GM18511 (cell line): ENCODE data around the gene ADD3.

Source experiments
- ATAC-seq: cut with Tn5 transposase; IDR thresholded peaks from one replicate; pipeline ENCODE4 v1.9.1; 2021; ENCODE audit warnings: mild to moderate bottlenecking, moderate library complexity; ENCODE audit not compliant: unreplicated experiment

The ADD3 gene

DNA sequence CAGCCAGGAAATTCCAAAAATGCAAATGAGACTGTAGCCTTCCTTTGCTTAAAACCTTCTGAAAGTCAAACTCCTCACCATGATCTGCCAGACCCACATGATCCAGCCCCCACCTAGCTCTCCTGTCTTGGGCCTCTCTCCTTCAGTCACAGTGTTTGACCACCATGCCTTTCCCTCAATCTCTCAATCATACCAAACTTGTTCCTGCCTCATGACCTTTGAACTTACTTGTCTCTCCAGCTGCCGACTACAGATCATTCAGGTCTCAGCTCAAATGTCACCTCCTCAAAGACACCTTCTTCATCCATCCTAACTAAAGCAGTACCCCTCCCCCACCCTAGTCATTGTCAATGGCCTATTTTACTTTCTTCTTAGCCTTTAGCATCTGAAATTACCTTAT lies 9.3 kb upstream of the ADD3 start:
- ATAC-seq: no peak

DNA sequence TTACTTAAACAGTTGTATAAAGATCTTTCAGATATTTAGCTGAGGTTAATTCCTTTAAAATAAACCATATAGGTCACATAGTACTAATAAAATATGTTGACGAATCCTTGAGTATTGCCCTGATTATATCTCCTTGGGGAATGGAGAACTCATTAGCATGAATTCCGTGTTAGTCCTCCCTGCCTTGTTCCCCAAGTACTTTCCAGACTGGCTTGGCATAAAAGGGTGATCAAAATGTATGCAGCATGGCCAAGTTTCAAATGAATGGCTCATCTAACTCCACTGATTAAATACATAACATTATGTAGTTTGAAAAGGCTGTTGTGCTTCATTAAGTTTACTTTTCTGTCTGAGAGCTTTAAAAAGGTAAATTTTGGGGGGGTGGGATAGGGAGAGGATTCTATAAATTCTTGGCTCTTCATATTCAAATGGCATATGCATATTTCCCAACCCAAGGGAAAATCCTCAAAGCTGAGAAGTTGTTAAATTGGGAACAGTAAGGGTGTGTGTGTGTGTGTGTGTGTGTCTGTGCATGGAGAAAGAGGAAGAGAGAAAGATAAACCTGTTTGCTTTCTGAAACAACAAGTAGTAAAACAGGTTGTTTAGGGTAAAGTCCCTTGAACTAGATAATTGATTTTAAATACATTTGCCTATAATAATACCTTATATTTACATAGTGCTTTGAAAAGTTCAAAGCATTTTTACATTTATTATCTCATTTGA lies 4.8 kb upstream of the ADD3 start:
- no peak for ATAC-seq

DNA sequence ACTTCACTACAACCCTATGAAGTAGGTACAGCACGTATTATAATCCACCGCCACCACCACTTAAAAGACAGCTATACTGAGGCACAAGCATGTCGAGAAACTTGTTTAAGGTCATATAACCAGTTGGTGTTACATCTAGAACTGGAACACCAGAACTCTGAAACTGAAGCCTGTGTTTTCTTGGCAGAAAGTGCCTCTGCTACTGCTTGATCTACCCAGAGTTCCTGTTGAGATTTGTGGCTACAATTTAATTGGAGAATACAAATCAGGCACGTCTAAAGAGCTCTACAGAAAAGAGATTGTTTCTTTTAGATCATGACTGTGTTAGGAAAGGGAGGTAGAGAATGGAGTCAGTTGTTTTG lies 4.3 kb upstream of the ADD3 start:
- no peak for ATAC-seq

DNA sequence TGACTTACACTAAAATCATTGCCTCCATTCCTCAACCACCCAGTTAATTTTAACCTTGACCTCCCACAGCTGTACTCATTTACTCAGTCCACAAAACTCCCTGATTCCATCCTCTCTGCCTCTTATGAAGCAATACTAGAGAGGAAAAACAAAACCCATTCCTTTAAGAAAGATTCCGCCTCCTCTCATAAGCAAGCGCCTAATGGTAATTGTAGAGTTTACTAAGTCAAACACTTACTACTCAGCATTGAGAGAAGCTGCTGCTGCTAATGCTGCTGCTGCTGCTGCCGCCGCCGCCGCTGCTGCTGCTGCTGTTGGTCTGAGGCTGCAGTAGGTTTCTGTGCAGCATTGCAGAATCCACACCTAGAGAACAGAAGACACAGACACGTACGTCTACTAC lies 2.1 kb upstream of the ADD3 start:
- no peak for ATAC-seq

DNA sequence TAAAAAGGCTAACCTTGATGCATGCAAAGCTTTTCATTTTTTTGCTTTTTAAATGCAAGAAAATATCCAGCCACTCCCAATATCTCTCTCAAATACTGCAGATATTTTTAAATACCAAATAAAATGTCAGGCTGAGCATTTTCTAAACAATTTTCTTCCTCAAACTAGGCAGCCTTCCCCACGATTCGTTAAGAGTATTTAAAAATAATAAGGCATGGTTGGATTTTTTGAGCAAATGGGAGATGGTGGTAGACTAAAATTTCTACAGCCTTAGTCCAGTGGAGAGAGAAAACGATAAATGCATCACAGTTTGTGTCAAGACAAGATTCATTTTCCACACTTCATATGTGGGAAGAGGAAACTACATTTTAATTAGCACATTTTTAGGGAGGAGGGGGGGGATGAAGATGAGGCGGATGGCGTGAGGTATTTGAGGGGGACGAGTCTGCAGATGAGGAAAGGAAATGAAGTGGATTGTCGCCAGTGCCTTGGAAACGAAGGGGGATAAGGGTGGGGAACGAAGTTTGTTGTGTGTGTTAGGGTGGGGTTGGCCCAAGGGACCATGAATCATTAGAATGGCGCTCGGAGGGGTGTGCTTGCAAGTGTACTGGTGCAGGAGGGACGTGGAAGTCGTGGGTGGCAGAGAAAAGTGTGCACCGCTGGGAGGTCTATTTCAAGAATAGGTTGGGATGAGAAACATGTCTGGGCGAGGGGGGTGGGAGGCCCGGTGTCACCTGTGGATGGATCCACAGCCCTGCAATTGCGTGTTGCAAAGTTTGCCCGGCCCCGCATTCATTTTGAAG lies 1.2 kb upstream of the ADD3 start:
- ATAC-seq: no peak

DNA sequence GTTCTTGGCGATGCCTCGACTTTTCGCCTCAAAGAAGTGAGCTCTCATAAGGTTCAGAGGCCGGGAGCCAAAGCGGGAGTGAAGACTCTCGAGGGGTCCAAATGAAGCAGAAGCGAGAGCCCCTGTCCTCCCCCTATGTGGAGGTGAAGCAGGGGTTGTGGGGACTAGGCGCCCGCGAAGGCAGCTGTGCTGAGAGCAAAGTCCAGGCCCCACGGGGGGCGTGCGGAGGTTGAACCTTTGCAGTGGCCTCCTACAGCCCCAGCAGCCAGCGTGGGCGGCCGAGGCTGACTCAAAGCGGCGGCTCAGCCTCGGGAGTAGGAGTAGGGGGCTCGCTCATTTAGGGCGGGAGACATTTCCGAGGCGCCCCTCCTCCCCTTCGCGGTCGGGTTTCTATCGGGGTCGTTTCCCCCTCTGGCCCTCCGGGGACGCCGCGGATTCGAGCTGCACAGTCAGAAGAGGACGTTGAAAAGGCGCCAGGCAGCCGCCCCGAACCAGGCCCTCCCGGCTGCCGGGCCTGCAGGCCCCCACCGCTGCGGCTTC lies 553 bp upstream of the ADD3 start:
- peak; percentile 47 for ATAC-seq

DNA sequence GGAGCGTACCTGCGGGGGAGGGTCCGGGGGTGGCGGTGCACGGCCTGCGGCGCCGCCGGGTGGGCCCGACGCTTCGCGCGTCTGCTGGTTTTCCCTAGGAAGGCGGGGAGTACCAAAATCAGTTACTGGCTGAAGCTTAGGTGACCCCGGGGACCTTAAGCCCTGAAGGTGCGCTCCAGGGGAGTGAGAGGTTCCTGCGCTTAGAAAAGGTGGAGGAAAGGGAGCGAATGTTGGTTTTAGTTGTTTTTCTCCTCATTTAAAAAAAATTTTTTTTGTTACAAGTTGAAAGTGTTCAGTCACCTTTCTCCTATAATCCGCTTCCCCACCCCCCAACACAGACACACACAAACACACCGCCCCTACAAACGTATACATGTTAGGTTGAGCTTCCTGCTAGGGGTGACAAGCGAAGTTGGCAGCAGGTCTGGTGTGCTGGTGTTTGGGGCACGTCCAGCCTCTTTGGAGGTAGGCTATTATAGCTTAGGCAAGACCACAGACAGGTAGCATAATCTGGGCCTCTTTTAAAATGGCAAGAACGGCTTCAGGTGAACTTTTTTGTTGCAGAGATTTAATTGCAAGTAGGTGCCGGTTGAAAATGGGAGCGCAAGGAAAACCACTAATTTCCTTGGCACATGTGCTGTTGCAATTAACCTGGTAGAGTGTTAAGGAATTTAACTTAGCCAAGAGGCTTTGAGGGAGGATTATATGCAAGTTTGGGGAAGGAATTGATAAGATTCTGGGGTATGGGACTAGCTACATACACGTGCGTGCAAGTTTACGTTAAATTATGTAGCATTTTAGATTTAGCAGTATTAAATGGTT lies 945 bp downstream of the ADD3 start:
- peak; percentile 23 for ATAC-seq

DNA sequence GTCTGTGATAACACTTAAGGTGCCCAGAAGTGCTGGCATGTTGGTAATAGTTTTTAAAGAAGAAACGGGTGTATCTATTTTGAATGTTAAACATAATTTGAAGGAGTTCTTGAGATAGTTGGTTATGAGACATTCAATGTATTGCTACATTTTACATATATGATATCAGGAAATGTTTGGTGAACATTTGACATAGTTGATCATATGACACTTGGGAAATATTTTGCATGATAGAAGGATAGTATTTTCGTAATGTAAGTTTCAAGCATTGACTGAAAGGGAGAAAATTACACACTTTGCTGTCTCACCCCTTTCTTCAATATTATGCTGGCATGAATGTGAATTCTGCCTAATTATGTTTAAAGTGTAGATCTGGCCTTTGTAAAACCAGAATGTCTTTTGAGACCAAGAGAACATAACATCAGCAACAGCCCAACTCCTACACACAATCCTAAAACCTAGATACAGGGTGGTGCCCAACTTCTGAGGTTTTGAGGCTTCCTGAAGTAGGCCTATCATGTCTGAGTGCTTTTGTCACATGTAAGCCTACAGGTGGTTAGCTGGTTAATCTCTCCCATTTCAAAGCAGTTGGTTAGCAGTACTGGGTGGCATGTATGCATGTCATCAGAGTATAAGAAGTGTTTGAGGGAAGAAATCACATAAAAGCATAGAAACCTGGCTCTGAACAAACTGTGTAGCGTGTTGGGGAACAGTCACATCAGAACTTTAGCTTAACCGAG lies 2.1 kb downstream of the ADD3 start:
- ATAC-seq: peak; percentile 20

DNA sequence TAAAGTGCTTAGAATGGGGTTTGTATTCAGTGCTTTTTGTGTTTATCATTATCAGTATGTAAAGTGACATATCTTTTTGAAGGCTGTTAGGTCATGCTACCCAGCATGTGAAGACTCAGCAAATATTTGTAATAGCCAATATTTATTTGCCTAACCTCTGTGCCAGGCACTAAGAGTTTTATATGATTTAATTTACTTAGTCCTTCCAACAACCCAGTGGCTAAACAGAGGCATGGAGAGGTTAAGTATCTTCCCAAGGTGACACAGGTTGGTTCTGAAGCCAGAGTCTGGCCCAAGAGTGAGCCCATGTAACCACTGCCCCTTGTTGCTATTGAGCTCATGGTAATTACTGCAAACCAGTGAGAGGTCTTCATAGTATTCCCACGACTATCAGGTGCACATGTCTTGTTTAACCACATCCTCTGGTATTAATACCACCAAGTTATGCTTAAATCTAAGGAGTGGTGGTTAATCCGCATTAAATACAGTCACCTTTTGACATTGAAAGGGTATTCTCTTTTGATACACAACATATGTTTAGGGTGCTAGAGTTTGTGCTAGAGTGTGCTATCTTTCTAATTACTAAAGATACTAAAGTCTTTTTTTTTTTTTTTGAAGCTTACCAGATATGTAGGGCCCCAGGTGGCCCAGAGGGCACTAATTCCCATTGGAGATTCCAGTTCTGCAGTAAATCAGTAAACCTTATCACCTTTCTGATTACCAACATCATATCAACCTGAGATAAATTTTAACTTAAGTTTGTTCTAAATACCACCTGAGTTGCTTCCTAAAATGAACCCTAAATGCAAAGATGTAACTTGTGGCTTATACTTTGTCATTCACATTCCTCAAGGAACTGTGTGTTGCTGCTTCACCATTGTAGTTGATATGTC lies 2.9 kb downstream of the ADD3 start:
- no peak for ATAC-seq

DNA sequence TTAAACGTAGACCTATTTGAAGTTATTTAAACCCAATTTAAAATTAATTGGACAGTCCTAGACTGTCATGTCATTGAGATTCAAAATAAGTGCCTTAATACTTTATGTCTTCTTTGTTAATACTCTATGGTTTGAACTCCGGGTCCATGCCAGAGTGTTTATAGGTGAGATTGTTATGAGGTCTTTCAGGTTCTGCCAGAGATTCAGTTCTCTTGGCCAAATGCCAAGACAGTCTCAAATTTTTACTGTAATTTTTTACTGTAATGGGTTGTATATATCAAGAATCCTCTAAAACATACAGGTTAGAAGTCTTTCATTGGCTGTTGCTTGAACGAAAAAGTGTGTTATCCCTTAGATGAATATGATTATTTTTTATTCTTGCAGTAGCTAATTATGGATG lies 3.9 kb downstream of the ADD3 start:
- ATAC-seq: no peak

DNA sequence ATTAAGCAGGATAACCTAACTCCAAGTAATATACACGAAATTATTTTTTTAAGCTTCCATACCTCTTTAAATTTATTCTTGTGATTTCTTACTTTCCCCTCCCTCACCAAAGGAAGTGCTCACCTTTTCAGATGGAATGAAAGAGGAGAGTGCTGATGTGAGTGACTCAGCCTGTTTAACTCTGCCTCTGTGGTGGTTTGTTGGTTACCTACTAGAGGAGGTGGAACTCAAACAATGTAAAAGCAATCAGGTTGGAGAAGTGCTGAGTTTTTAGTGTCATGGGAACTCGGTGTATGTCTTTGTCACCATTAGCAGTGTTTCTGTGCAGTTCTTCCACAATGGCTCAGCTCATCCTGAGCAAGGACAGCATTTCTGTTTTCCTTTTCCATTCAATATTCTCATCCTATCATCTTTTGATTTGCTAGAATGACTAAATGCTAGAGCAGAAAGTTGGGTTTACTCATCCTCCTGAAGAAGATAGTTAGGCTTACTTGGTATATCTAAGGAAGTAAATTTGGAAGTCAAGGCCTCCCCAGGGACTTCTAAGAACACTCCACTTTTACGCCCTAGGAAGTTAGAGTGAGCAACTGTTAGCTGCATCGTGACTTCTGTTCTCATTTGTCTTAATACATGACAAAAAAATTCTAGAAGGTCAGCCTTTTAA lies 6.0 kb downstream of the ADD3 start:
- peak; percentile 35 for ATAC-seq

DNA sequence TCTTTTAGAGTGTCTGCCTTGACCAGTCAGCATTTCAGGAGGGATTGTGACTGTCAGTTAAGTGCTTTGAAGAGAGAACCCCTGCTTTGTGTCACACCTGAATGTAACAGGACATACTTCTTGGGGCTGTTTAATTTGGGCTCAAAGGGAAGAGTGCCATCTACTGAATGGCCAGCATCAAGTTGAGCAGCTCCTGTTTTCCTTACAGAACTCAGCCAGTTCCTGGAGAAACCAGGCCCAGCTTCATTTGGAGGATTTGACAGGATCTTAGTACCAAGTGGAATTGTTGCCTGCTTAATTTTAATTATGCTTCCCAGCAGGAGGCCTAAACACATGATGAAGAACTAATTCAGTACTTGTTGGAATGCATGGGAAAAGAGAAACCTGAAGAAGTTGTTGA lies 8.3 kb downstream of the ADD3 start:
- no peak for ATAC-seq

DNA sequence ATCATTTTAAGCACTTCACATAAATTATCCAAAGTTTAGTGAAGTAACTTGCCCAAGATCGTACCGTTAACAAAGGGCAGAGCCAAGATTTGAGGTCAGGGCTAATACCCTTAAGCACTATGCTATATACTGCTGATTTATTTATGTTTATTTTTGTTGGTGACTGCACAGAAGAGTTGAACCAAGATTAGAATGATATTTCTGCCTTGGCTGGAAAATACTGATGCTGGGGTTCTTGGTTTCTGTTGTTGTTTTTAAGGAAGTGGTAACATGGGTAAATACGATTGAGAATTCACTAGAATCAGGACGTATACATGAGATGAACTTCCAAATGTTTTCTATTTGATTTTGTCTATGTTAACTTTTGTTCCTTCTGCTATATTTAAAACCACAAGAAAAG lies 9.3 kb downstream of the ADD3 start:
- no peak for ATAC-seq

DNA sequence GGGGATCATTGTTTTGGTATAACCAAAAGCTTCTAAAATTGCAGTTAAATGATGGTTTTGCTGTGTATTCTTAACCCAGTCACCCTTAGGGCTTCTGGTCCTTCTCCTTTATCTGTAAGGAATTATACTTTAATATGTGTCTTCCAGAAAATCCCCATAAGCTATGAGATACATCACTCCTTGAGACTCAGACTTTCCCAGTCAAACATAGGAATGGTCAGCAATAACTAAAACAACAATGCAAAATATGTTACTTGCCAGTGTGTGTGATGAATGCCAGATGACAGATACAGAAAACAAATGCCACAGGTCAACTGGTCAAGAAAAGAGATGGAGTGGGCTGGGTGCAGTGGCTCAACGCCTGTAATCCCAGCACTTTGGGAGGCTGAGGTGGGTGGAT lies 10.1 kb downstream of the ADD3 start:
- no peak for ATAC-seq

DNA sequence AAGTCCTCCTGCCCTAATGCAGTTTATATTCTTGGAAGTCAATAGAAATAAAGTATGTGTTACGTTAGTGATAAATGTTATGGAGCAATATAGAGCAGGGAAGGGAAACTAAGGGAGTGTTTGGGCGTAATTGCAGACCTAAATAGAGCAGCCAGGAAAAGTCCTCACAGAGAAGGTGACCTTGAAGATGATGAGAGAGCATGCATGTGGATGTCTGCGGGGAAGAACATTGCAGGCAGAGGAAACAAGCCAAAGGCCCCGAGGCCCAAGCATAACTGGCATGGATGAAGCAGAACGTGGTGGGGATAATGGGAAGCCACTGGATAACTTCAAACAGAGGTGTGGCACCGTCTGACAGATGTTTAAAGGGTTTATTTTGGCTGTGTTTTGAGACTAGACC lies 12.5 kb downstream of the ADD3 start:
- no peak for ATAC-seq

DNA sequence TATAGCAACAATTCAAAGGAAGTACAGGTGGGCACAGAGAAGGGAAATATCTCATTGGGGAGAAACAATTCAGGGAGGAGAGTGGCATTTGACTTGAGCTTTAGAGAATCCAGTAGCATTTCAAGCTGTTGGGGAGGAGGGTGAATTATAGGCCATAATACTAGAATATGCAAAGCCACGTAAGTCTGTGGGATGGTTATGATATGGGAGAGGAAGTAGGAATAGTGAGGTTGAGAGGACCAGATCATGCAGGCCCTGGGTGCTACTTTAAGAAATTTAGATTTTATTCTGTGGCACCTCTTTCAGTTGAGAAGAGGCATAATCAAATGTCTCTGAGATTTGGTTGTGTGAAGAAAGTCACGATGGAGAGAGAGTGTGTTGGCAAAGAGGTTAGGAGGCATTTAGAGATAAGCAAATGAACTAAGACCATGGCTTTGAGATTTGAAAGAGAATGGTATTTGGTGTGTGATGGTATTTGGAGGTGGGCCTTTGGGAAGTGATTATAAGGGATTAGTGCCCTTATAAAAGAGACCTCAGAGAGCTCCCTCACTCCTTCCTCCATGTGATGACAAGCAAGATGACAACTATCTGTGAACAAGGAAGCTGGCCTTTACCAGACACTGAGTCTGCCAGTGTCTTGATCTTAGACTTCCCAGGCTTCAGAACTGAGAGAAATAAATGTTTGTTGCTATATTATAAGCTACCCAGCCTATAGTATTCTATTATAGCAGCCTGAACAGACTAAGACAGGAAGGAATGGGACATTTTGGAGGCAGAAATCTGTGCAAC lies 15.1 kb downstream of the ADD3 start:
- no peak for ATAC-seq

DNA sequence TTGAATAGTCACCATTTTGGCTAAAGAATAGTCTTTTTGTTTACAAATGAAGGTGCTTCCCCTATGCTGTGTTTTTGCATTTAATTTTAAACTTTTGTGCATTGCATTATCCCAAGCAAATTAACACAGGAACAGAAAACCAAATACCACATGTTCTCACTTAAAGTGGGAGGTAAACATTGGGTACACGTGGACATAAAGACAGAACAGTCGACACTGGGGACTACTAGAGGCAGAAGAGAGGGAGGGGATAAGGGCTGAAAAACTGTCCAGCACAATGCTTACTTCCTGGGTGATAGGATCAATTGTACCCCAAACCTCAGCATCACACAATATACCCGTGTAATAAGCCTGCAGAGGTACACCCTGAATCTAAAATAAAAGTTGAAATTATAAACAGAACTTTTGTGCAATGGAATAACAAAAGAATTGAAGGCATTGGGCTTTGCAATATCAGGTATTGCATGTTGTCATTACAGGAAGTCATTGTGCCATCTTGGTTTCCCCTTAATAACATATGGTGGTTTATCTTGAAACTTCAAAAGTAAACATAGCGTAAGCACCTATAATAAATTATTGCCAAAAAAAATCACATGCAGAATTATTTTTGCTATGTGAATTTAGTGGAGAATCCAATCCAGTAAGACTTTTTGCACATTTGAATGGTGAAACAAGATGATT lies 16.1 kb downstream of the ADD3 start:
- no peak for ATAC-seq

DNA sequence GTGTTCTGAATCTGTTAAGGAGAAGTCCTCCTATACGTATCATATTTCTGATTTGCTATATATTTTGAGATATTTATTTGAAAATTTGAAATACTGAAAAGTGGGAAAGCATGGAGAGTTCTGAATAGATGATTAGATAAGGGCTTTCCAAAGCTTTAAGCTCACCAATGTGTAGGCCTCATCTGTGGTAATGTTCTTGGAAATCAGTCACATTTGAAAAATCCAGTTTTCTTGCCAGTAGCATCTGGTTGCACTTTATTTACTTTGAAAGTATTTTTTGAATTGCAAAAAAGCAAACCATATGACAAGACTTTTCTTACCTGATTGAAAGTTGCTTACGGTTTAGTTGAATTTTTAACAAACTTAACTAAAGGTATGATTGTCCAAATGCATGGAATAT lies 21.7 kb downstream of the ADD3 start:
- ATAC-seq: no peak
